Measurements from ENCODE around the gene GARIN1A. TPM values are rescaled to one million over a fixed set of nuclear protein-coding genes. Genes with fewer than 3 reads are reported as not detected.

The GARIN1A gene
- polyA plus RNA-seq, 1 donor from 2014 or later, result 2.8 TPM

- Histone ChIP-seq H3K4me2 (ENCODE audit: low read length) (no peak overlapping the region), H3K9me2 (ENCODE audit: insufficient read depth, low read length) (no peaks in the 10 kb centered on the region), H2AFZ (ENCODE audit: low read depth, low read length) (no peak overlapping the region), H3K27me3 (ENCODE audit: insufficient read depth, low read depth, low read length) (no peaks in the 10 kb centered on the region), H3F3A (ENCODE audit: insufficient read depth, low read length, poor library complexity, severe bottlenecking) (no peaks in the 10 kb centered on the region), H3K4me3 (ENCODE audit: low read length) (no peak overlapping the region), H3K27ac (ENCODE audit: low read length) (no peak overlapping the region), H3K79me2 (replicated peaks; ENCODE audit: insufficient read depth, low read length) (no peaks in the 10 kb centered on the region), H4K20me1 (ENCODE audit: insufficient read depth) (no peaks in the 10 kb centered on the region), H3K9ac (ENCODE audit: low read length) (no peak overlapping the region), H3K36me3 (ENCODE audit: insufficient read depth, low read length) (no peaks in the 10 kb centered on the region), H3K9me3 (ENCODE audit: low read length) (no peaks in the 10 kb centered on the region)
- TF ChIP-seq EZH2 (IDR thresholded peaks at IDR 0.05; ENCODE audit: borderline replicate concordance, insufficient read depth, low read length, poor library complexity, severe bottlenecking), result no peak
- TF ChIP-seq REST (IDR thresholded peaks at IDR 0.05; ENCODE audit: borderline replicate concordance), result no peak
- TF ChIP-seq SMC3 (conservative IDR thresholded peaks at IDR 0.05; ENCODE audit: poor library complexity), result no peak
- TF ChIP-seq POLR2AphosphoS5 (IDR thresholded peaks at IDR 0.05), result no peak
- no peak for TF ChIP-seq EP300 (conservative IDR thresholded peaks at IDR 0.05; ENCODE audit: poor library complexity, severe bottlenecking)
- TF ChIP-seq CTCF (IDR thresholded peaks at IDR 0.05; ENCODE audit: poor library complexity, severe bottlenecking), result no peak
- TF ChIP-seq RAD21 (conservative IDR thresholded peaks at IDR 0.05), result no peak
- no peak for TF ChIP-seq MXI1 (conservative IDR thresholded peaks at IDR 0.05; ENCODE audit: poor library complexity, severe bottlenecking)
- no peak for TF ChIP-seq TAF1 (IDR thresholded peaks at IDR 0.05; ENCODE audit: low read depth)
Measured at GRCh38 chr7:128721376-128721775, 49.3 kb downstream of the GARIN1A start.

Small RNA genes within 50 kb of the gene (small RNA-seq; reads per million reads assigned to genes)
- gene RNA5SP242 (1.1 to 1.5 (median 1.4) reads per million in 3 experiments), gene RNA5SP243 (1.1 to 2.4 (median 1.6) reads per million in 3 experiments), gene RNU6-177P (0 reads per million in 3 experiments)

Other genes starting within 250 kb of the GARIN1A start
- 16.6 and 26.0 TPM in 2 replicates for gene HILPDA, start 216.4 kb upstream of the GARIN1A start, polyA plus RNA-seq
- 43.0 and 45.5 TPM in 2 replicates for gene METTL2B, start 195.5 kb upstream of the GARIN1A start, polyA plus RNA-seq
- gene CALU, start 67.1 kb downstream of the GARIN1A start, polyA plus RNA-seq, result 31.8 and 38.1 TPM in 2 replicates
- 1.2 and 1.9 TPM in 2 replicates for gene OPN1SW, start 103.5 kb downstream of the GARIN1A start, polyA plus RNA-seq
- 41.3 and 42.5 TPM in 2 replicates for gene CCDC136, start 119.7 kb downstream of the GARIN1A start, polyA plus RNA-seq
- gene FLNC, start 158.1 kb downstream of the GARIN1A start, polyA plus RNA-seq, result 0.36 and 0.60 TPM in 2 replicates
- 228 and 246 TPM in 2 replicates for gene ATP6V1F, start 190.6 kb downstream of the GARIN1A start, polyA plus RNA-seq
- gene KCP, start 238.4 kb downstream of the GARIN1A start, polyA plus RNA-seq, result 0.31 and 0.54 TPM in 2 replicates

All from neural cell (in vitro differentiated cells).